ENCODE data around the gene SPATA33. TPM values are rescaled to one million over a fixed set of nuclear protein-coding genes. Genes with fewer than 3 reads are reported as not detected.
"Not testable (repeated sequence)": the region's sequence is repeated elsewhere in the genome, so short reads cannot be mapped to it uniquely, and the experiment has no call there.

The SPATA33 gene
- polyA plus RNA-seq, 2 of the 4 experiments (the other 2 are of a cell fraction), result 6.1 to 12.1 TPM

GRCh38 chr16:89661215-89661614 is 3.6 kb downstream of the SPATA33 start:
- TF ChIP-seq EHMT2 (IDR thresholded peaks at IDR 0.05; ENCODE audit: low read depth) (no peak), USF2 (IDR thresholded peaks at IDR 0.05) (no peak), HEYL (CRISPR knock-in tag; IDR thresholded peaks at IDR 0.05) (no peak), BHLHE40 (IDR thresholded peaks at IDR 0.05; ENCODE audit: low read depth, low read length) (no peak), CHD4 (IDR thresholded peaks at IDR 0.05; ENCODE audit: borderline replicate concordance) (no peak), TFCP2L1 (CRISPR knock-in tag; IDR thresholded peaks at IDR 0.05) (no peak), REST (IDR thresholded peaks at IDR 0.05) (no peak)
- 0 out of 3 replicates have a peak, but pooled peaks cover 6% of the 10 kb centered on the region for H3K9me3 ChIP-seq
- H3K4me1 ChIP-seq, result peaks cover 12% of the 10 kb centered on the region
- no peak for DNase-seq (ENCODE audit: low read depth in 1 of 2, low spot score in 1 of 2)
- POLR2A ChIA-PET, result no interaction called here
- 92% methylated on average over 9 of the region's 9 CpGs for WGBS (ENCODE audit: missing lambda C conversion rate)
- ATAC-seq, result no peak
- CTCF ChIA-PET, result interaction anchor here (3.1 kb wide), 1 partner anchor 46 kb away, joined by 15 read pairs; no protein-coding TSS in a partner anchor
- H3K4me2 ChIP-seq, result no peak overlapping the region
- FAIRE-seq, result no peak
- H3K27ac ChIP-seq, result no peak overlapping the region
- H3K4me3 ChIP-seq, result no peak overlapping the region

DNA sequence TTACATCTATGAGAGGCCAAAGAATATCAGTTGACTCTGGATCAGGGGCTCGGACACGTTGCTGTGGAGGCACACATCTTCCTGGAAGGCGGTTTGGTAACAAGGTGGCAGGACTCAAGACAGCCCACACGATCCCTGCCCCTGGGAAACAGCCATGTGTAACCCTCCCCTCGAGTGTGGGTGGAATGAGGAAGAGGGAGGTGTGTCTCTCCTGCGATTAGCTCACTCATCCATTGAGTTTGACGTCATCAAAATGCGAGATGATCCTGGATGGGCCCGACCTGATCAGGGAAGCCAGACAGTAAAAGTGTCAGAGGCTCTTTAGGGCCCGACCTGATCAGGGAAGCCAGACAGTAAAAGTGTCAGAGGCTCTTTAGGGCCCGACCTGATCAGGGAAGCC is 6.6 kb downstream of the SPATA33 start:
- POLR2A ChIA-PET, result interaction anchor here (0.9 kb wide), 1 partner anchor 22 kb away, joined by 3 read pairs; the partner anchor contains the start of gene CDK10

GRCh38 chr16:89667000-89667399 is 9.4 kb downstream of the SPATA33 start:
- CTCF ChIA-PET, result interaction anchor here (0.6 to 3.2 kb wide), 20 partner anchors 8 to 123 kb away, joined by 3 to 14 read pairs (median 3); partner anchors contain the start of genes CDK10 and CPNE7
- FAIRE-seq, H3K9me3 ChIP-seq, H3K27ac ChIP-seq, POLR2A ChIA-PET, H3K4me1 ChIP-seq, H3K4me2 ChIP-seq, H3K4me3 ChIP-seq: not testable (repeated sequence)
- WGBS (ENCODE audit: missing lambda C conversion rate), result 13% methylated on average over 7 of the region's 7 CpGs
- ATAC-seq (peak in 1 of 2 experiments; percentile 57; a peak in 2 of 6 replicates), DNase-seq (ENCODE audit: low read depth in 1 of 2, low spot score in 1 of 2) (peak in 1 of 2 experiments; percentile 70)
- peak; percentile 48; the same call in 2 of the 3 replicates for TF ChIP-seq SMC3 (IDR thresholded peaks at IDR 0.05)
- 0 out of 2 replicates have a peak, but pooled peaks have one; percentile 23 for TF ChIP-seq MAX (IDR thresholded peaks at IDR 0.05)
- TF ChIP-seq CTCF (IDR thresholded peaks at IDR 0.05), result peak; percentile 41; the same call in 2 of the 3 replicates
- TF ChIP-seq RAD21 (conservative IDR thresholded peaks at IDR 0.05 in 1 of 2, IDR thresholded peaks at IDR 0.05 in 1 of 2), result peak; percentile 53 to 64

More for the DNA sequence above, 6.6 kb downstream of the SPATA33 start:
- H3K4me1 ChIP-seq; H3K27ac ChIP-seq; H3K9me3 ChIP-seq; FAIRE-seq; H3K4me3 ChIP-seq; DNase-seq (ENCODE audit: low read depth in 1 of 2, low spot score in 1 of 2); H3K4me2 ChIP-seq: not testable (repeated sequence)
- peak in 1 of 2 experiments; percentile 33; a peak in 1 of 6 replicates for ATAC-seq
- WGBS (ENCODE audit: missing lambda C conversion rate), result 85% methylated on average over 11 of the region's 11 CpGs
- CTCF ChIA-PET, result interaction anchor here (1.3 to 1.5 kb wide), 3 partner anchors 48 to 89 kb away, joined by 3 to 6 read pairs (median 4); partner anchors contain the start of gene CPNE7

Data from A549 (cell line).